CD14-positive monocyte (primary cell): ENCODE measurements around the gene PNMA6E. TPM values are rescaled to one million over a fixed set of nuclear protein-coding genes. Genes with fewer than 3 reads are reported as not detected.

Experiments used
- DNase-seq, 3 donors: peaks; one replicate each; pipeline ENCODE4 v3.0.0-alpha.2; 2011 to 2022
- H2AFZ ChIP-seq: 2 replicates; pipeline ENCODE4 v1.6.0; 2012; ENCODE audit warnings: mild to moderate bottlenecking, low read depth, low read length, inconsistent platforms; ENCODE audit not compliant: insufficient read depth, poor library complexity, severe bottlenecking
- H3K27ac ChIP-seq, 2 donors: 1 replicate in 1 of 2; 2 replicates in 1 of 2; pipeline ENCODE4 v1.5.1; 2012 to 2013; ENCODE audit warnings: low read length in 2 of 2, control low read depth in 1 of 2, inconsistent platforms in 1 of 2, low read depth in 1 of 2, mild to moderate bottlenecking in 1 of 2
- H3K27me3 ChIP-seq, 2 donors: one replicate each; pipeline versions ENCODE4 v1.6.0 to v1.6.1; 2011 to 2013; ENCODE audit warnings: low read length in 2 of 2; ENCODE audit not compliant: control insufficient read depth in 2 of 2, insufficient read depth in 2 of 2
- H3K36me3 ChIP-seq, 2 donors: replicated peaks in 1 of 2; 1 replicate in 1 of 2; 2 replicates in 1 of 2; pipeline versions ENCODE4 v1.5.1 to v1.6.1; 2012 to 2013; ENCODE audit warnings: low read length in 2 of 2, control low read depth in 1 of 2, inconsistent platforms in 1 of 2, mild to moderate bottlenecking in 1 of 2; ENCODE audit not compliant: insufficient read depth in 2 of 2, control insufficient read depth in 1 of 2
- H3K4me1 ChIP-seq, 2 donors: 1 replicate in 1 of 2; 2 replicates in 1 of 2; pipeline versions ENCODE4 v1.5.1 to v1.6.1; 2012 to 2013; ENCODE audit warnings: low read length in 2 of 2, control low read depth in 1 of 2, inconsistent platforms in 1 of 2, mild to moderate bottlenecking in 1 of 2, moderate library complexity in 1 of 2; ENCODE audit not compliant: insufficient read depth in 2 of 2, control insufficient read depth in 1 of 2
- H3K4me2 ChIP-seq: replicated peaks from 2 replicates; pipeline ENCODE3; 2012; ENCODE audit warnings: low read length, moderate library complexity, mild to moderate bottlenecking; ENCODE audit not compliant: poor library complexity, severe bottlenecking; ENCODE audit errors: extremely low read depth
- H3K4me3 ChIP-seq, 3 experiments: fragments of 200-600 bp in 1 of 3; sonication (generic) in 1 of 3; replicated peaks in 1 of 3; 1 replicate in 2 of 3; 2 replicates in 1 of 3; pipeline ENCODE4 v1.5.1; 2011 to 2013; ENCODE audit warnings: low read length in 3 of 3, mild to moderate bottlenecking in 3 of 3, control low read depth in 2 of 3, low read depth in 2 of 3, inconsistent platforms in 1 of 3, moderate library complexity in 1 of 3
- H3K79me2 ChIP-seq: 2 replicates; pipeline ENCODE4 v1.6.0; 2012; ENCODE audit warnings: mild to moderate bottlenecking, control low read depth, inconsistent platforms, low read length, moderate library complexity; ENCODE audit not compliant: insufficient read depth
- H3K9ac ChIP-seq: 2 replicates; pipeline ENCODE4 v1.6.0; 2017; ENCODE audit warnings: low read length, mild to moderate bottlenecking; ENCODE audit not compliant: insufficient read depth, poor library complexity, severe bottlenecking
- H3K9me3 ChIP-seq, 2 donors: replicated peaks in 1 of 2; 1 replicate in 1 of 2; 2 replicates in 1 of 2; pipeline versions ENCODE4 v1.5.1 to v1.6.1; 2012 to 2013; ENCODE audit warnings: low read length in 2 of 2, control low read depth in 1 of 2; ENCODE audit not compliant: control insufficient read depth in 1 of 2, insufficient read depth in 1 of 2
- H4K20me1 ChIP-seq: 2 replicates; pipeline ENCODE4 v1.6.0; 2012; ENCODE audit warnings: mild to moderate bottlenecking, low read length, control low read depth, moderate library complexity; ENCODE audit not compliant: insufficient read depth
- H3K27ac Mint-ChIP-seq, 7 donors: one replicate each; pipeline ENCODE4 v1.8.0; 2020; ENCODE audit warnings: mild to moderate bottlenecking in 7 of 7, mixed read lengths in 7 of 7, moderate library complexity in 6 of 7, inconsistent platforms in 2 of 7
- H3K27me3 Mint-ChIP-seq, 3 donors: one replicate each; pipeline ENCODE4 v1.8.0; 2021 to 2022; ENCODE audit warnings: low read depth in 3 of 3, mild to moderate bottlenecking in 3 of 3, mixed read lengths in 3 of 3, moderate library complexity in 3 of 3, inconsistent platforms in 1 of 3
- H3K36me3 Mint-ChIP-seq, 2 donors: one replicate each; pipeline ENCODE4 v1.8.0; 2020; ENCODE audit warnings: mixed read lengths in 2 of 2, inconsistent platforms in 1 of 2, mild to moderate bottlenecking in 1 of 2
- H3K4me1 Mint-ChIP-seq: one replicate; pipeline ENCODE4 v1.8.0; 2020; ENCODE audit warnings: mild to moderate bottlenecking, mixed read lengths
- H3K4me3 Mint-ChIP-seq, 2 donors: one replicate each; pipeline ENCODE4 v1.8.0; 2020; ENCODE audit warnings: mild to moderate bottlenecking in 2 of 2, mixed read lengths in 2 of 2, moderate library complexity in 1 of 2
- H3K9me3 Mint-ChIP-seq, 7 donors: one replicate each; pipeline ENCODE4 v1.8.0; 2020 to 2022; ENCODE audit warnings: mixed read lengths in 7 of 7, mild to moderate bottlenecking in 6 of 7, moderate library complexity in 6 of 7, inconsistent platforms in 2 of 7
- WGBS: methylation state at CpG from one replicate; pipeline ENCODE4 v1.1.5; 2013; ENCODE audit warnings: missing lambda C conversion rate; ENCODE audit not compliant: insufficient coverage; 5-methylcytosine and 5-hydroxymethylcytosine counted together
- intact Hi-C, 2 donors: fragments of 100-400 bp; cut with micrococcal nuclease; formaldehyde crosslinking; loops; one replicate each; pipeline versions ENCODE4 v1.15.0 to v1.15.1; 2023
- polyA plus RNA-seq, 3 donors: library from polyadenylated mRNA; depleted of rRNA in 1 of 3; unstranded in 2 of 3; stranded (reverse) in 1 of 3; fragments of 300-500 nt in 2 of 3; fragments of >200 nt in 1 of 3; fragmentation: Illumina TruSeq in 2 of 3; gene quantifications; 1 replicate in 2 of 3; 2 replicates in 1 of 3; pipeline ENCODE4 v1.2.3, GENCODE V29; 2012 to 2021
- TF ChIP-seq, protein P1 (sequence below): fragments of 200-600 bp; IDR thresholded peaks from one replicate; pipeline ENCODE4 v1.8.0; 2022; ENCODE audit warnings: antibody characterized with exemption, mild to moderate bottlenecking

Gene PNMA6E
- polyA plus RNA-seq, 3 donors = not detected

DNA sequence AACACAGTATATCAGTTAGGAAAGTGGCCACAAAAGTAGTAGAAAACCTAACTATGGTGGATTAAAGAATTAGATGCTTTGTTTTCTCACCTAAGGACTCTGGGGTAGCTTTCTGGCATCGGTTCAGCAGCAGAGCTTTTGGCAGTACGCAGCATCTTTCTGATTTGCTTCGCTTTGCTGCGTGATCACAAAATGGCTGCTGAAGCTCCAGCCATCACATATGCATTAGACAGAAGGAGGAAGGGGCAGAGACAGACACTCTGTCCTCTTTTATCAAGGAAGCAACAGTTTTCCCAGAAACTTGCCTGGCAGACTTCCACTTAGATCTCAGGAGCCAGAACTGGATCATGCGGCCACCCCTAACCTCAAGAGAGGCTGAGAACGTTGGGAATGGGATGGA is 29.6 kb upstream of the PNMA6E start:
- no peak for DNase-seq
- H3K4me2 ChIP-seq = no peak overlapping the region
- H2AFZ ChIP-seq = no peak overlapping the region
- peaks cover 7% of the 10 kb centered on the region for H3K4me1 Mint-ChIP-seq
- H3K9me3 ChIP-seq = peaks cover 4 to 13% of the 10 kb centered on the region in 2 donors
- peaks cover 0 to 5% (median 2%) of the 10 kb centered on the region in 3 donors for H3K27me3 Mint-ChIP-seq
- TF ChIP-seq, protein P1, sequence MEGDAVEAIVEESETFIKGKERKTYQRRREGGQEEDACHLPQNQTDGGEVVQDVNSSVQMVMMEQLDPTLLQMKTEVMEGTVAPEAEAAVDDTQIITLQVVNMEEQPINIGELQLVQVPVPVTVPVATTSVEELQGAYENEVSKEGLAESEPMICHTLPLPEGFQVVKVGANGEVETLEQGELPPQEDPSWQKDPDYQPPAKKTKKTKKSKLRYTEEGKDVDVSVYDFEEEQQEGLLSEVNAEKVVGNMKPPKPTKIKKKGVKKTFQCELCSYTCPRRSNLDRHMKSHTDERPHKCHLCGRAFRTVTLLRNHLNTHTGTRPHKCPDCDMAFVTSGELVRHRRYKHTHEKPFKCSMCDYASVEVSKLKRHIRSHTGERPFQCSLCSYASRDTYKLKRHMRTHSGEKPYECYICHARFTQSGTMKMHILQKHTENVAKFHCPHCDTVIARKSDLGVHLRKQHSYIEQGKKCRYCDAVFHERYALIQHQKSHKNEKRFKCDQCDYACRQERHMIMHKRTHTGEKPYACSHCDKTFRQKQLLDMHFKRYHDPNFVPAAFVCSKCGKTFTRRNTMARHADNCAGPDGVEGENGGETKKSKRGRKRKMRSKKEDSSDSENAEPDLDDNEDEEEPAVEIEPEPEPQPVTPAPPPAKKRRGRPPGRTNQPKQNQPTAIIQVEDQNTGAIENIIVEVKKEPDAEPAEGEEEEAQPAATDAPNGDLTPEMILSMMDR = no peak
- no peak overlapping the region for H3K9ac ChIP-seq
- H3K27ac Mint-ChIP-seq = no peak overlapping the region
- no peaks in the 10 kb centered on the region for H3K36me3 Mint-ChIP-seq
- H3K27me3 ChIP-seq = no peaks in the 10 kb centered on the region
- H3K79me2 ChIP-seq = no peaks in the 10 kb centered on the region
- intact Hi-C loops = no loop called here
- no peak overlapping the region for H3K4me3 ChIP-seq
- H4K20me1 ChIP-seq = no peaks in the 10 kb centered on the region
- no peak overlapping the region for H3K27ac ChIP-seq
- H3K4me3 Mint-ChIP-seq = no peak overlapping the region
- WGBS = no CpG with 5 or more reads among the region's 6 CpGs
- no peaks in the 10 kb centered on the region for H3K36me3 ChIP-seq
- H3K9me3 Mint-ChIP-seq = peaks cover 2 to 25% (median 17%) of the 10 kb centered on the region in 7 donors
- no peaks in the 10 kb centered on the region for H3K4me1 ChIP-seq

GRCh38 chrX:153426204-153426603 is 25.1 kb upstream of the PNMA6E start:
- TF ChIP-seq, protein P1 = no peak
- Histone ChIP-seq H3K9me3 (peaks cover 4 to 8% of the 10 kb centered on the region in 2 donors), H3K79me2 (no peaks in the 10 kb centered on the region), H2AFZ (no peak overlapping the region), H3K36me3 (peaks cover 0 to 6% of the 10 kb centered on the region in 2 donors), H3K27me3 (no peaks in the 10 kb centered on the region), H3K4me2 (no peak overlapping the region), H3K27ac (no peak overlapping the region), H3K9ac (no peak overlapping the region), H4K20me1 (no peaks in the 10 kb centered on the region), H3K4me3 (no peak overlapping the region), H3K4me1 (no peaks in the 10 kb centered on the region)
- intact Hi-C loops = no loop called here
- H3K27ac Mint-ChIP-seq = no peak overlapping the region
- H3K27me3 Mint-ChIP-seq = peaks cover 2 to 5% (median 5%) of the 10 kb centered on the region in 3 donors
- no peak for DNase-seq
- no CpG with 5 or more reads among the region's 3 CpGs for WGBS
- peaks cover 0 to 5% of the 10 kb centered on the region in 2 donors for H3K36me3 Mint-ChIP-seq
- H3K4me1 Mint-ChIP-seq = peaks cover 22% of the 10 kb centered on the region
- H3K9me3 Mint-ChIP-seq = peaks cover 2 to 21% (median 15%) of the 10 kb centered on the region in 7 donors
- no peak overlapping the region for H3K4me3 Mint-ChIP-seq
